Measurements from ENCODE around the gene LARP6. TPM values are rescaled to one million over a fixed set of nuclear protein-coding genes. Genes with fewer than 3 reads are reported as not detected.

Gene LARP6
- total and polyA plus RNA-seq, 2 of the 4 experiments (the other 2 are of a cell fraction): 36.4 to 135 TPM

- H3K9me1 ChIP-seq (ENCODE audit: insufficient read depth, low read length): peaks cover 10% of the 10 kb centered on the region
- peaks cover 0 to 6% of the 10 kb centered on the region in 2 experiments; a peak in 2 of 4 replicates for H3K79me1 ChIP-seq (ENCODE audit: low read depth in 1 of 2, low read length in 2 of 2)
- no peak overlapping the region for H2AK9ac ChIP-seq (replicated peaks; ENCODE audit: low read depth, low read length, poor library complexity)
- no peak overlapping the region for H2AK5ac ChIP-seq (ENCODE audit: low read depth, low read length)
- no peak overlapping the region for H2AFZ ChIP-seq (replicated peaks; ENCODE audit: low read length, poor library complexity)
- no peak overlapping the region for H3K14ac ChIP-seq (replicated peaks; ENCODE audit: low read depth, low read length)
- H3K4me3 ChIP-seq (ENCODE audit: insufficient read depth, low read depth, low read length): no peak overlapping the region
- H3K36me3 ChIP-seq (ENCODE audit: control insufficient read depth, insufficient read depth, low read length): no peaks in the 10 kb centered on the region
- in situ Hi-C loops (cut with MboI; ENCODE audit: low sequenced_read_pairs): loop anchor here (10.0 kb wide), 1 partner anchor 144 kb away; no protein-coding TSS in a partner anchor
- no TSS peak for BruUV-seq (replicated peaks)
- H4K91ac ChIP-seq (ENCODE audit: insufficient read depth, low read depth, low read length): no peak overlapping the region
- no peak overlapping the region for H2BK120ac ChIP-seq (ENCODE audit: low read depth, low read length)
- H4K5ac ChIP-seq (ENCODE audit: low read depth, low read length): no peak overlapping the region
- H3K27me3 ChIP-seq (ENCODE audit: control insufficient read depth, insufficient read depth, low read length): no peaks in the 10 kb centered on the region
- H2BK15ac ChIP-seq (ENCODE audit: low read depth, low read length): no peak overlapping the region
- DNase-seq (no peak), ATAC-seq (ENCODE audit: low read depth) (no peak)
- no peak overlapping the region for H3K9ac ChIP-seq (ENCODE audit: low read depth, low read length)
- H2BK20ac ChIP-seq (ENCODE audit: low read depth, low read length): no peak overlapping the region
- ChIA-PET CTCF (no interaction called here), POLR2A (ENCODE audit: unreplicated experiment) (no interaction called here)
- dilution Hi-C loops (cut with HindIII; ENCODE audit: low sequenced_read_pairs, unreplicated experiment): no loop called here
- no peak overlapping the region for H3K4me2 ChIP-seq (ENCODE audit: low read depth, low read length)
- no peaks in the 10 kb centered on the region for H3K9me3 ChIP-seq (ENCODE audit: control insufficient read depth, insufficient read depth, low read length)
- H3K4me1 ChIP-seq (ENCODE audit: control insufficient read depth, insufficient read depth, low read length): peaks cover 5% of the 10 kb centered on the region
- H4K8ac ChIP-seq (ENCODE audit: low read depth in 2 of 2, low read length in 2 of 2): no peak overlapping the region
- TF ChIP-seq MXI1 (IDR thresholded peaks at IDR 0.05; ENCODE audit: borderline replicate concordance, low read depth, low read length) (no peak), RFX5 (IDR thresholded peaks at IDR 0.05; ENCODE audit: low read depth, low read length) (no peak), CTCF (conservative IDR thresholded peaks at IDR 0.05; ENCODE audit: low read depth, low read length) (no peak), CHD1 (IDR thresholded peaks at IDR 0.05; ENCODE audit: low read depth, low read length) (no peak)
- H3K56ac ChIP-seq (ENCODE audit: extremely low read depth, insufficient read depth, low read length): no peak overlapping the region
- H4K20me1 ChIP-seq (ENCODE audit: insufficient read depth, low read length): peaks cover 2% of the 10 kb centered on the region; the same call in 1 of the 2 replicates
- H3K27ac ChIP-seq (ENCODE audit: insufficient read depth, low read length): no peak overlapping the region
- no CpG with 5 or more reads among the region's 2 CpGs for WGBS, 2 experiments (ENCODE audit: extremely low coverage in 2 of 2, insufficient read length in 1 of 2)
- no peak overlapping the region for H3K18ac ChIP-seq (ENCODE audit: low read depth, low read length)
- H3K4ac ChIP-seq (ENCODE audit: low read depth, low read length): no peak overlapping the region
- intact Hi-C loops (cut with micrococcal nuclease): no loop called here
- no peak overlapping the region for H3K23ac ChIP-seq (ENCODE audit: low read depth, low read length)
- H2BK5ac ChIP-seq (ENCODE audit: low read depth, low read length, poor library complexity, severe bottlenecking): no peak overlapping the region
Measured at GRCh38 chr15:70818580-70818979, 35.4 kb downstream of the LARP6 start.

Data from IMR-90 (cell line).